HCT116 (cell line): ENCODE measurements around the gene SH3PXD2A. TPM values are rescaled to one million over a fixed set of nuclear protein-coding genes. Genes with fewer than 3 reads are reported as not detected.
A peak's percentile ranks its signal among the peaks of the same experiment; 100 is the strongest.

ENCODE experiments used
- ATAC-seq: fragments of 200-7000 bp; cut with Tn5 transposase; 2 replicates; pipeline ENCODE4 v1.9.1; 2020; ENCODE audit warnings: mild to moderate bottlenecking, moderate library complexity
- BruUV-seq: library from RNA; stranded (reverse); fragments of 400-500 nt; replicated peaks from 2 replicates; lab custom pipeline; 2021; lab: Mats Ljungman, UMichigan
- CTCF ChIA-PET: fragments of 300-600 bp; sonication (Branson Sonifier 250); formaldehyde crosslinking; loops from one replicate; lab custom pipeline; 2021; ENCODE audit warnings: antibody characterized with exemption; lab: Charles Lee
- POLR2A ChIA-PET: fragments of 300-600, 350-600 bp; sonication (Branson Sonifier 250); formaldehyde crosslinking; loops from one replicate; lab custom pipeline; 2021; ENCODE audit warnings: antibody characterized with exemption; lab: Charles Lee
- RAD21 ChIA-PET, 2 experiments: fragments of 300-600 bp; sonication (Branson Sonifier 250); formaldehyde crosslinking; loops; one replicate each; lab custom pipeline; 2023; ENCODE audit warnings: low total read pairs in 2 of 2; ENCODE audit not compliant: uncharacterized antibody in 2 of 2, unreplicated experiment in 2 of 2, low non-redundant PET in 1 of 2; lab: Charles Lee
- DNase-seq: peaks from one replicate; pipeline ENCODE4 v3.0.0-alpha.2; 2010; ENCODE audit warnings: low read depth, low spot score
- H2AFZ ChIP-seq: fragments of 200-600 bp; shearing (Covaris generic), sonication (generic); 2 replicates; pipeline ENCODE4 v1.6.1; 2017; ENCODE audit warnings: low read depth, mixed run types, mixed read lengths, antibody characterized with exemption, low read length; ENCODE audit not compliant: poor library complexity, severe bottlenecking
- H3K27ac ChIP-seq: 2 replicates; pipeline ENCODE4 v1.5.1; 2012; ENCODE audit warnings: low read depth, low read length
- H3K27me3 ChIP-seq: fragments of 200-600 bp; sonication (generic); 2 replicates; pipeline ENCODE4 v1.6.1; 2016; ENCODE audit warnings: mixed run types, low read length, mixed read lengths; ENCODE audit not compliant: insufficient read depth
- H3K36me3 ChIP-seq, 2 experiments: fragments of 200-500 bp in 1 of 2; fragments of 200-600 bp in 1 of 2; sonication (Bioruptor generic) in 1 of 2; sonication (generic) in 1 of 2; 2 replicates each; pipeline versions ENCODE4 v1.5.1 to v1.6.1; 2014 to 2016; ENCODE audit warnings: low read length in 2 of 2, inconsistent platforms in 1 of 2, mixed read lengths in 1 of 2, mixed run types in 1 of 2; ENCODE audit not compliant: insufficient read depth in 2 of 2, control insufficient read depth in 1 of 2
- H3K4me1 ChIP-seq, 2 experiments: fragments of 200-600 bp in 1 of 2; sonication (generic) in 1 of 2; 2 replicates each; pipeline versions ENCODE4 v1.5.1 to v1.6.1; 2012 to 2017; ENCODE audit warnings: low read length in 2 of 2, inconsistent platforms in 1 of 2, mild to moderate bottlenecking in 1 of 2, mixed read lengths in 1 of 2, mixed run types in 1 of 2, moderate library complexity in 1 of 2; ENCODE audit not compliant: insufficient read depth in 2 of 2, control insufficient read depth in 1 of 2
- H3K4me2 ChIP-seq: fragments of 200-600 bp; sonication (generic); 2 replicates; pipeline ENCODE4 v1.6.1; 2017; ENCODE audit warnings: mixed run types, low read length, mixed read lengths
- H3K4me3 ChIP-seq, 2 experiments: fragments of 200-600 bp in 1 of 2; sonication (generic) in 1 of 2; replicated peaks in 1 of 2; 2 replicates each; pipeline ENCODE4 v1.5.1; 2011 to 2016; ENCODE audit warnings: low read length in 2 of 2, control low read depth in 1 of 2, low read depth in 1 of 2, mild to moderate bottlenecking in 1 of 2, mixed read lengths in 1 of 2, mixed run types in 1 of 2
- H3K79me2 ChIP-seq: fragments of 200-600 bp; sonication (generic); 2 replicates; pipeline ENCODE4 v1.6.1; 2017; ENCODE audit warnings: mild to moderate bottlenecking, mixed run types, low read length, moderate library complexity, mixed read lengths; ENCODE audit not compliant: insufficient read depth
- H3K9ac ChIP-seq: fragments of 200-600 bp; sonication (generic); 2 replicates; pipeline ENCODE4 v1.6.1; 2016; ENCODE audit warnings: low read length, mixed read lengths
- H3K9me2 ChIP-seq: fragments of 200-600 bp; sonication (generic), shearing (Covaris generic); 2 replicates; pipeline ENCODE4 v1.6.1; 2017; ENCODE audit warnings: mixed run types, mild to moderate bottlenecking, moderate library complexity; ENCODE audit not compliant: insufficient read depth
- H3K9me3 ChIP-seq, 2 experiments: fragments of 200-500 bp in 1 of 2; fragments of 200-600 bp in 1 of 2; sonication (Bioruptor generic) in 1 of 2; sonication (generic) in 1 of 2; 2 replicates each; pipeline ENCODE4 v1.6.1; 2014 to 2017; ENCODE audit warnings: low read length in 2 of 2, mixed read lengths in 2 of 2, inconsistent platforms in 1 of 2, low read depth in 1 of 2, mild to moderate bottlenecking in 1 of 2, mixed run types in 1 of 2, moderate library complexity in 1 of 2; ENCODE audit not compliant: control insufficient read depth in 1 of 2, insufficient read depth in 1 of 2
- H4K20me1 ChIP-seq: fragments of 200-600 bp; sonication (generic), shearing (Covaris generic); 2 replicates; pipeline ENCODE4 v1.6.1; 2017; ENCODE audit warnings: mixed run types, mild to moderate bottlenecking, moderate library complexity; ENCODE audit not compliant: insufficient read depth
- CTCF ChIP-seq, 3 experiments: fragments of 200-600 bp in 1 of 3; sonication (generic) in 1 of 3; IDR thresholded peaks in 2 of 3; conservative IDR thresholded peaks in 1 of 3; 2 replicates each; pipeline ENCODE4 v1.5.1; 2012 to 2017; ENCODE audit warnings: low read depth in 2 of 3, low read length in 2 of 3, antibody characterized with exemption in 1 of 3, borderline replicate concordance in 1 of 3, control low read depth in 1 of 3, mild to moderate bottlenecking in 1 of 3, mixed read lengths in 1 of 3, mixed run types in 1 of 3, moderate library complexity in 1 of 3; ENCODE audit not compliant: insufficient read depth in 1 of 3
- EGR1 ChIP-seq: IDR thresholded peaks from 2 replicates; pipeline ENCODE4 v1.6.1; 2012; ENCODE audit warnings: low read depth
- MAX ChIP-seq: IDR thresholded peaks from 2 replicates; pipeline ENCODE4 v1.6.1; 2012
- POLR2A ChIP-seq: IDR thresholded peaks from 2 replicates; pipeline ENCODE4 v1.7.0; 2011; ENCODE audit warnings: borderline replicate concordance; ENCODE audit not compliant: insufficient read depth, insufficient read length; ENCODE audit errors: extremely low read depth
- intact Hi-C: fragments of 100-400 bp; cut with micrococcal nuclease; formaldehyde crosslinking; loops from 2 replicates; pipeline ENCODE4 v1.10.0; 2022
- total RNA-seq: library from RNA; stranded (reverse); gene quantifications from one replicate; pipeline ENCODE4 v1.2.1, GENCODE V29; 2021; ENCODE audit not compliant: unreplicated experiment
- TF ChIP-seq, protein P1 (sequence below): IDR thresholded peaks from 2 replicates; pipeline ENCODE4 v1.6.1; 2012; ENCODE audit warnings: low read depth

The SH3PXD2A gene
- total RNA-seq, 1 experiment from 2014 or later, result 8.7 TPM

DNA sequence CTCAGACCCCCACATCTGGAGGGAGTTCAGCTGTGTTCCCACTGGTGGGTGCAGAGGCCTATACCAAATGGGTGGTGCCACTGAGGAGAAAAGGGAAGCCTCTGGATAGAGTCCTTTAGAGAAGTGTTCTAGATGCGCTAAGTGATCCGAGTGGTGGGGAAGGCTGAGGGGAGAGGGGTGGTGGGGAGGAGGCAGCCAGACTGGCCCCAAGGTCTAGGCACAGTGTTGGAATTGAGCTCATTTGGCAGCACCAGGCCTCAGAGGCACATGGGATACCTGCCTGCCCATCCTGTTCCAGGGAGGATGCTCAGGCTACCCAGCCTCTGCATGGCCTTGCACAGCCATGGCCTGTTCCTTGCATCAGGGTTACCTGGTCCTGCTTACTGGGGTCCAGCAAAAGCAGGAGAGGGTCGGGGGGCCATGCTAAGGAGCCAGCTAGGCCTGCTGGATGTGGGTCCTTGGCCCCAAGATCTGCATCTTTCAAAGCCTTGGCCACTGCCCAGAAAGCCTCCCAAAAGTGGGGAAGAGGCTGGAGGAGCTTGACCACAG is 262.3 kb downstream of the SH3PXD2A start:
- POLR2A ChIA-PET, result no interaction called here
- H3K27me3 ChIP-seq, result no peaks in the 10 kb centered on the region
- TF ChIP-seq CTCF (IDR thresholded peaks at IDR 0.05 in 2 of 3, conservative IDR thresholded peaks at IDR 0.05 in 1 of 3; ENCODE audit: borderline replicate concordance in 1 of 3, insufficient read depth in 1 of 3, low read depth in 2 of 3, low read length in 2 of 3) (0 out of 6 replicates have a peak, but pooled peaks of 1 of the 3 experiments have one; percentile 4), EGR1 (no peak)
- TF ChIP-seq, all 23 proteins: peak for 1
- Histone ChIP-seq H3K9me2 (no peaks in the 10 kb centered on the region), H3K4me2 (no peak overlapping the region), H3K79me2 (no peaks in the 10 kb centered on the region), H3K9ac (no peak overlapping the region), H4K20me1 (no peaks in the 10 kb centered on the region), H3K36me3 (no peaks in the 10 kb centered on the region), H3K9me3 (no peaks in the 10 kb centered on the region), H3K27ac (no peak overlapping the region), H2AFZ (no peak overlapping the region), H3K4me3 (no peak overlapping the region), H3K4me1 (no peaks in the 10 kb centered on the region)
- RAD21 ChIA-PET, result interaction anchor here in 1 of 2 experiments (0.5 to 1.3 kb wide), 2 partner anchors 65 to 101 kb away, joined by 3 read pairs; no protein-coding TSS in a partner anchor
- intact Hi-C loops, result loop anchor here (2.0 kb wide), 1 partner anchor 86 kb away; no protein-coding TSS in a partner anchor
- no peak for DNase-seq
- BruUV-seq, result no TSS peak
- CTCF ChIA-PET, result interaction anchor here (0.6 to 2.4 kb wide), 17 partner anchors 10 to 295 kb away, joined by 3 to 13 read pairs (median 5); partner anchors contain the start of gene CALHM2
- ATAC-seq, result peak; percentile 13

DNA sequence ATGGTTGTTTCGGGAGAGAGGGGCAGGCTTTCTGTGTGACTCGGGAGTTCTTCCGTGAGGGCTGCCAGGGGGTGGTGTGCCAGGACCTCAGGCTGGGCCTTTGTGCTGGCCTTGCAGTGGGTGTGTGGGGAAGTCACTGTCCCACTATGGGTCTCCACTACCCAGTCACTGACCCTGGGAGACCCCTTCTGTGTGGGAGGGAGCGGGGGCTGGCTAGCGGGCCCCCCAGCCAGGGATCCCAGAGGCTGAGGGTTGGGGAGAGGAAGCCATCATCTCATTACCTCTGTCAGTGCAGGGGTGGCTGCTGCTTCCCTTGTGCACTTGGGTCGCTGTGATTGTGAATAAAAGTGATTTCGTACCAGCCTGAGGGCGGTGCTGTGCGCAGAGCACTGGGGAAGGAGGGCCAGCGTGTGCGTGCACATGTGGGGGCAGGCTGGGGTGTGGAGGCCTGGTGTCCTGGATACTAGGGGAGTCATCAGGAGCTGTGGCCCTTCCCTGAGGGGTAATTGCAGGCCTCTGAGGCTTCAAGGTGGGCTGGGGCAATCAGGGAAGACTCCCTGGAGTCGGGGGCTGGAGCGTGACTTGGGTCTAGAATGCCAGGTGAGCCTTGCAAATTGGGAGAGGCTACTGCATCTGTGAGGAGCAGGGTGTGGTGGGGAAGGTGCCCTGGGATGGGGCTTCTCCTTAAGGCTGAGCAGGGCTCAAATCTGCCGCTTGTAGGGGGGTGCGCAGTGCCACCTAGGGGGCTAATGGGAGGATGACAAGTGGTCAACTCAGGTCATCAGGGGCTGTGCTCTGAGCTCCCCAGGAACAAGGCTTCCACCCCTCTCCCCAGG is 263.0 kb downstream of the SH3PXD2A start:
- Histone ChIP-seq H3K27me3 (no peaks in the 10 kb centered on the region), H3K9me2 (no peaks in the 10 kb centered on the region), H3K4me2 (no peak overlapping the region), H3K27ac (no peak overlapping the region), H3K4me1 (no peaks in the 10 kb centered on the region), H3K36me3 (no peaks in the 10 kb centered on the region), H3K4me3 (no peak overlapping the region), H3K9me3 (no peaks in the 10 kb centered on the region), H2AFZ (no peak overlapping the region), H3K79me2 (no peaks in the 10 kb centered on the region), H4K20me1 (no peaks in the 10 kb centered on the region), H3K9ac (no peak overlapping the region)
- POLR2A ChIA-PET, result no interaction called here
- RAD21 ChIA-PET, result interaction anchor here in 1 of 2 experiments (0.5 to 1.3 kb wide), 2 partner anchors 64 to 100 kb away, joined by 3 read pairs; no protein-coding TSS in a partner anchor
- peak; percentile 15 for DNase-seq
- BruUV-seq, result no TSS peak
- ATAC-seq, result peak; percentile 96
- CTCF ChIA-PET, result interaction anchor here (0.6 to 2.4 kb wide), 17 partner anchors 9 to 296 kb away, joined by 3 to 13 read pairs (median 5); partner anchors contain the start of gene CALHM2
- intact Hi-C loops, result loop anchor here (1.0 to 2.0 kb wide), 2 partner anchors 86 to 176 kb away; no protein-coding TSS in a partner anchor
- TF ChIP-seq, protein P1, sequence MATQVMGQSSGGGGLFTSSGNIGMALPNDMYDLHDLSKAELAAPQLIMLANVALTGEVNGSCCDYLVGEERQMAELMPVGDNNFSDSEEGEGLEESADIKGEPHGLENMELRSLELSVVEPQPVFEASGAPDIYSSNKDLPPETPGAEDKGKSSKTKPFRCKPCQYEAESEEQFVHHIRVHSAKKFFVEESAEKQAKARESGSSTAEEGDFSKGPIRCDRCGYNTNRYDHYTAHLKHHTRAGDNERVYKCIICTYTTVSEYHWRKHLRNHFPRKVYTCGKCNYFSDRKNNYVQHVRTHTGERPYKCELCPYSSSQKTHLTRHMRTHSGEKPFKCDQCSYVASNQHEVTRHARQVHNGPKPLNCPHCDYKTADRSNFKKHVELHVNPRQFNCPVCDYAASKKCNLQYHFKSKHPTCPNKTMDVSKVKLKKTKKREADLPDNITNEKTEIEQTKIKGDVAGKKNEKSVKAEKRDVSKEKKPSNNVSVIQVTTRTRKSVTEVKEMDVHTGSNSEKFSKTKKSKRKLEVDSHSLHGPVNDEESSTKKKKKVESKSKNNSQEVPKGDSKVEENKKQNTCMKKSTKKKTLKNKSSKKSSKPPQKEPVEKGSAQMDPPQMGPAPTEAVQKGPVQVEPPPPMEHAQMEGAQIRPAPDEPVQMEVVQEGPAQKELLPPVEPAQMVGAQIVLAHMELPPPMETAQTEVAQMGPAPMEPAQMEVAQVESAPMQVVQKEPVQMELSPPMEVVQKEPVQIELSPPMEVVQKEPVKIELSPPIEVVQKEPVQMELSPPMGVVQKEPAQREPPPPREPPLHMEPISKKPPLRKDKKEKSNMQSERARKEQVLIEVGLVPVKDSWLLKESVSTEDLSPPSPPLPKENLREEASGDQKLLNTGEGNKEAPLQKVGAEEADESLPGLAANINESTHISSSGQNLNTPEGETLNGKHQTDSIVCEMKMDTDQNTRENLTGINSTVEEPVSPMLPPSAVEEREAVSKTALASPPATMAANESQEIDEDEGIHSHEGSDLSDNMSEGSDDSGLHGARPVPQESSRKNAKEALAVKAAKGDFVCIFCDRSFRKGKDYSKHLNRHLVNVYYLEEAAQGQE, result no peak
- TF ChIP-seq MAX, result no peak
- no peak for TF ChIP-seq EGR1
- no peak for TF ChIP-seq POLR2A
- peak; percentile 60 to 96 (median 95) for TF ChIP-seq CTCF (IDR thresholded peaks at IDR 0.05 in 2 of 3, conservative IDR thresholded peaks at IDR 0.05 in 1 of 3; ENCODE audit: borderline replicate concordance in 1 of 3, insufficient read depth in 1 of 3, low read depth in 2 of 3, low read length in 2 of 3)
